GM12873 (cell line): Measurements from ENCODE around the gene MMRN2.

Source experiments
- TF ChIP-seq, protein P1 (sequence below): IDR thresholded peaks from 2 replicates; pipeline ENCODE4 v1.5.1; 2012; ENCODE audit warnings: low read depth, mild to moderate bottlenecking, moderate library complexity, low read length, control low read depth; ENCODE audit not compliant: insufficient read depth; ENCODE audit errors: missing control alignments

Gene MMRN2

DNA sequence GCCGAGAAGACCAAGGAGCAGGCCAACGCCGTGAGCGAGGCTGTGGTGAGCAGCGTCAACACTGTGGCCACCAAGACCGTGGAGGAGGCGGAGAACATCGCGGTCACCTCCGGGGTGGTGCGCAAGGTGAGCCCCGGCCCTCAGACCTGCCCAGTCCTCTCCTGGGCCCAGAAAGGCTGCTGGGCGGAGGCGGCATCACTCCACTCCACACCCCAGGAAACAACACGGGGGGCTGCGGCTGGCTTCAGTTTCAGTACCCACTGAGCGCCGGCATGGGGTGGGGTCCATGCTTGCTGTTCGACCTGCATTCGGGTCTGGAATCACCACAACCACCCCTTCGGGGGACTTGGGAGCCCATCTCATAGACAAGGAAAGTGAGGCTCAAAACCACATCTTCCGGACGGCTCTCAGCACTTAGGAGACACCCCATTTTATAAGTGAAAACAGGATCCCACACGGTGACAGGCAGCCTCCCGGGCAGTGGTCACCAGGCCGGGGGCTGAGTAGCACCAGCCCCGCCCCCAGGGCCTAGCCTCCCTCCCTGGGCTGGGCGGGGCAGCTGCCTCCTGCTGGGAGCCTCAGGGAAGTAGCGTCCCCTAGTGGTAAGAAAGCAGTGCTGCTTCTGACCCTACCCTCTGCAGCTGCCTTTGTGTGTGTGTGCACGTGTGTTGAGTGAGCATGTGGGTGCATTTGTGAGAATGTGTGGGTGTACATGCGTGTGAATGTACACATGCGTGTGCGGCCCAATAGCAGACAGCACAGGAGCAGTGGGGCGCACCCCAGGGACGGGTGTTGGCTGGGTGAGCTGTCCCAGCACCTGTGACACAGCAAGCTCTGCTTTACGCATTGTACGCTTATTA is 2.8 kb upstream of the MMRN2 start:
- TF ChIP-seq, protein P1, sequence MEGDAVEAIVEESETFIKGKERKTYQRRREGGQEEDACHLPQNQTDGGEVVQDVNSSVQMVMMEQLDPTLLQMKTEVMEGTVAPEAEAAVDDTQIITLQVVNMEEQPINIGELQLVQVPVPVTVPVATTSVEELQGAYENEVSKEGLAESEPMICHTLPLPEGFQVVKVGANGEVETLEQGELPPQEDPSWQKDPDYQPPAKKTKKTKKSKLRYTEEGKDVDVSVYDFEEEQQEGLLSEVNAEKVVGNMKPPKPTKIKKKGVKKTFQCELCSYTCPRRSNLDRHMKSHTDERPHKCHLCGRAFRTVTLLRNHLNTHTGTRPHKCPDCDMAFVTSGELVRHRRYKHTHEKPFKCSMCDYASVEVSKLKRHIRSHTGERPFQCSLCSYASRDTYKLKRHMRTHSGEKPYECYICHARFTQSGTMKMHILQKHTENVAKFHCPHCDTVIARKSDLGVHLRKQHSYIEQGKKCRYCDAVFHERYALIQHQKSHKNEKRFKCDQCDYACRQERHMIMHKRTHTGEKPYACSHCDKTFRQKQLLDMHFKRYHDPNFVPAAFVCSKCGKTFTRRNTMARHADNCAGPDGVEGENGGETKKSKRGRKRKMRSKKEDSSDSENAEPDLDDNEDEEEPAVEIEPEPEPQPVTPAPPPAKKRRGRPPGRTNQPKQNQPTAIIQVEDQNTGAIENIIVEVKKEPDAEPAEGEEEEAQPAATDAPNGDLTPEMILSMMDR = peak; percentile 100

DNA sequence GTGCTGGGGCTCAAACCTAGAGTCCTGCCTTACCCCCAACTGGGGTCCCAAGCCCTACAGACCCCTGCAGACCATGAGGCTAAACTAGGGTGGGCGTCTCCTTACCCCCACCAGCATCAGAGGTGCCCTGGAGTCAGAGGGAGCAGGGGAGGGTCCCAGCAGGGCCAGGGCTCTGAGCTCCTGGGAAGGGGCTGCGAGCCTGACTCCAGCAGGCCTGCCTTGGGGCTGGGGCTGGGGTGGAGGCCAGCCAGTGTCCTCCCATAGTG is 2.3 kb upstream of the MMRN2 start:
- TF ChIP-seq, protein P1 = no peak

DNA sequence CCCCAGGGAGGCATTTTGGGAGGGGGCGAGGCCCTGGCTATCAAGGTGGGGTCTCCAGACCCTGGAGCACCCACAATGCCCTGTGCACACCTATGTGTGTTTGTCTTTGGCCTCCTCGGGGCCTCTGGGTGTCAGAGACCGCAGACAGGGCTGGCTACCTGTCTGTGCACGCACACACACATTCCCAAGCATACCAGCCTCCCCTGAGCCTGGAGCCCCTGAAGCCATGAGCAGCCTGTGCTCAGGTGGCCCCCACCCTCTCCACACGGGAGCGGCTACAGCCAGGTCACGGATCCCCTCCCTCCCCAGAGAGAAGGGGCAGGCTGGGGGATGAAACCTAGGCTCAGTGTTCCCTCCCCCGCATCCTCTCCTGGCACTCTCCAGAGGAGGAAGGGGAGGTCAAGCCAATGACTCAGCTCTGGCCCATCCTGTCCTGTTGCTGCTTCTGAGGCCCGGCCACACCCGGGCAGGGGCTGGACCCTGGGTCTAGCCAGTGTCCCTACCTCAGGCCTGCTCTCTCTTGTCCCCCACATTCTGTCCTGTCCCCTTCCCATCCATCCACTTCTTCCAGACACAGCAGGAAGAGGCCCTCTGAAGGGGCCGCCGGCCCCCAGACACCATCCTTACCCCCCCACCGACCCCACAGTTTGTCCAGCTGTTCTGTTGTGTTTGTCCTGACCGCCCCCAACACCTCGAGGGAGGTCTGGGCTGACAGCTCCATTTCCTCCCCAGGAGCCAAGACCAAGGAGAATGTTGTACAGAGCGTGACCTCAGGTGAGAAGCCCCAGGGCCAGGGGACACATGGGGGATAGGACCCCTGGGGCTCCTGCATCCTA is 1.7 kb upstream of the MMRN2 start:
- TF ChIP-seq, protein P1 = no peak

DNA sequence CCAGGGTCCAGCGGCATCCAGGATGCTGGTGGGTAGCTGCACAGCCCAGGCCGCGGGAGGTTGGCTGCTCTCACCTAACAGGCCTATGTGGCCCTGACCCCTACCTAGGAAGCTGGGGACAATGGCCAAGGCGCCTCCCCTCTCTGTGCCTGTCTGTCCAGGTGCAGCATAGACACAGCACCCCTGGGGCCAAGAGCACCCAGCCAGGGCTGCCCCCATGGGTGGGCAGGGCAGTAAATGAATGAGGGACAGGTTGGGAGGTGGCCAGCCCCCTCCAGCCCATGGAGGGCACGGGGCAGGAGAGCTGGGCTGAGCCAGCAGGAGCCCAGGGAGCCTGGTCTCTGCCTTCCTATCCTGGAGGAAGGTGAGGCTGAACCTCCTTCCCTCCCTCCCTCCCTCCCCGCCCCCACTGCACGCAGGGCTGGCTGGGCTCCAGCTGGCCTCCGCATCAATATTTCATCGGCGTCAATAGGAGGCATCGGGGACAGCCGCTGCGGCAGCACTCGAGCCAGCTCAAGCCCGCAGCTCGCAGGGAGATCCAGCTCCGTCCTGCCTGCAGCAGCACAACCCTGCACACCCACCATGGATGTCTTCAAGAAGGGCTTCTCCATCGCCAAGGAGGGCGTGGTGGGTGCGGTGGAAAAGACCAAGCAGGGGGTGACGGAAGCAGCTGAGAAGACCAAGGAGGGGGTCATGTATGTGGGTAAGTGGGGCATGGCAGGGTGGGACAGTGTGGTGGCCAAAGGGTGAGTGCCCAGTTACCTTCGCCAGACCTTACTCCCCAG is 893 bp upstream of the MMRN2 start, which contains the start of gene SNCG:
TSS of gene SNCG (plus strand) at position 484 of the 785 bp plus-strand sequence. CDS start at position 583, 99 bp downstream.
- TF ChIP-seq, protein P1 = no peak

DNA sequence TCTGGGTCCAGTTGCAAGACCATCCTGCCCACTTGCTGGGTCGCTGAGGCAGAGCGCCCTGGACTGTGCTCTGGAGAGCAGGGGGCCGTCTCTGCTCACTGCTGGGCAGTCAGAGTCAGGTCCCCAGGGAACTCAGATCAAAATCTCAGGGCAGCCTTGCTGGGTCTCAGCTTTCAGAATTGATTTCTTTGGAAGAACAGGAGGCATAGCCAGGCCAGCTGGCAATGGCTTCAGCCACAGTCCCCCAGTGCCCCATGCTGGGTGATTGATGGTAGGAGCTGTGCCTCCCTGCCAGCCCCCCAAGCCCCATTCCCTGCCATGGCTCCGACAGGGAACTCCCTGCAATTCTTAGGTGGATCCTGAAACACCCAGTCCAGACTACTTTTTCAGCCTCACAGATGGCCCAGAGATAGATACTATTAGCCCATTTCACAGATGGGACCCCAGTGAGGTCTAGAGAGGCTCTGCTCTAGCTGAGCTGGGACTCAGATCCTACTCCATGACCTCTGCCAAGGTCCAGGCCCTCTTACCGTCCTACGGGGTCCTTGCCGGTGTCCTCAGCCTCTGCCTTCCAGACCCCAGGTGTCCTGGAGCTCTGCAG is 467 bp downstream of the MMRN2 start:
- TF ChIP-seq, protein P1 = no peak

DNA sequence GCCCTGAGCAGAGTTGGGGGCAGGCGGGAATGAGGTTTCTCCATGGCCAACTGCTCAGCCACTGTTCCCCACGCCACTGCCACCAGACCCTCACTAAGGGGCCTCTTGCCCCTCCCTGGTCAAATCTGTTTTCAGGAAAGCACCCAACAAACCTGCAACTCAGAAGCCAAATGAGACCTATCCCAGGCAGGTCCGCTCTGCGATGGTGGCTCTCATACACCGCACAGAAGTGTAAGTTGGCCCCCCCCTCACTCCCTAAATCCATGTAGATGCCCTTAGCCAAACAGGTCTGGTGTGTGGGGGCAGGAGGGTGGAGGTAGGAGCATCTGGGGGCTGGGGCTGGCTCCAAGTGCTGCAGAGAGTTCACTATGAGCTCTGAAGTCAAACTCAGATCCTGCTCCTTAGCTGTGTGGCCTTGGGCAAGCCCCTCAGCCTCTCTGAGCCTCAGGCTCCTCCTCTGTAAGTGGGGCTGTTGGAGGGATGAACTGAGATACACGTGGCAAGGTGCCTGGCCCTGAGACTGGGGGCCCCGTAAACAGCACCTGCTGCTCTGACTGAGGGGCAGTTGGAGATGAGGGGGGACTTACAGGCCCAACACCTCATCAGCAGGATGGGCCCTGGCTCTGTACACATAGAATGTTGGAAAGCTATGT is 1.1 kb downstream of the MMRN2 start:
- TF ChIP-seq, protein P1 = no peak
